ENCODE results near the gene CFAP73.

Gene CFAP73

DNA sequence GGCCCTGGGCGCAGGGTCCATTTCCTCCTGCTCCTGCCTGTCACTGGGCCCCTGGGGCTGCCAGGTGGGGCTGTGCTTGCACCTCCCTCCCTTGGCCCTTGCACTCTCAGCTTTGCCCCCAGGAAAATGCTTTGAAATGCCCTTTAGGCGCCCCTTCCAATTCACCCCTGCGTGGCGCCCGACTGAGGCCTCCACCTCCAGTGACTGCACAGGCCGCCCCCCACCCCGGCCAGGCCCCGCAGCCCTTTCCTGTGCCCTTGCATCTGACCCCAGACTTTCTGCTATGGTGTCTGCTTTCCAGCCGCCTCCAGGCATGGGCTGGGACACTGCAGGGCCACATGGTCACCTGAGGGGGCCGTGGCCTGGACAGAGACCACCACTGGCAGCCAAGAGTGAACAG, 18.3 kb downstream of the CFAP73 start:
- DNase-seq = no peak

DNA sequence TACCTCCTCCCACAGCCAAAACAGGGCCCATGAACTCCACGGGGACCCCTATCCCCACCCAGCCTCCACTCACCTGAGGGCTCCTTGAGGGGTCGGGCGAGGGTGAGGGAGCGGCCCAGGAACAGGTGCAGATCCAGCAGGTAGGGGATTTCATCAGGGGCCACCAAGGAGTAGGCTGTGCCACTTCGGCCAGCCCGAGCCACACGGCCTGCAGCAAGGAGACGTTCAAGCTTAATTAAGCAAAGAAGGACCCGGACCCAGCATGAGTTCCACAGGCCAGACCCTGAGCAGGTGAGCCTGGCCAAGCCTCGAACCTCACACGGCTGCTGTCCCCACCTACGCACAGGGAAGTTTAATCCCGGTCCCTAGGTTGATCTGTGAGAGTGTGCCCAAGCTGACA, 20.2 kb downstream of the CFAP73 start:
- DNase-seq = no peak

DNA sequence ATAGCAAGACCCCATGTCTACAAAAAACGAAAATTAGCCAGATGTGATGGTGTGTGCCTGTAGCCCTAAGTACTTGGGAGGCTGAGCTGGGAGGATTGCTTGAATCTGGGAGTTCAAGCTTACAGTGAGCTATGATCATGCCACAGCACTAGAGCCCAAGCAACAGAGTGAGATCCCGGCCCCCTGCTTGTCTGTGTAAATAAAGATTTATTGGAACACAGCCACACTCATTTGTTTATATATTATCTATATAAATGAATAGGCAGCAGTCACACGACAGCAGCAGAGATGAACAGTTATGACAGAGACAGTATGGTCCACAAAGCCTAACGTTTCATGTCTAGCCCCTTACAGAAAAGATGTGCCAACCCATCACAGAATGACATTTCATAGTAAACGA, 20.9 kb downstream of the CFAP73 start:
- no peak for DNase-seq

DNA sequence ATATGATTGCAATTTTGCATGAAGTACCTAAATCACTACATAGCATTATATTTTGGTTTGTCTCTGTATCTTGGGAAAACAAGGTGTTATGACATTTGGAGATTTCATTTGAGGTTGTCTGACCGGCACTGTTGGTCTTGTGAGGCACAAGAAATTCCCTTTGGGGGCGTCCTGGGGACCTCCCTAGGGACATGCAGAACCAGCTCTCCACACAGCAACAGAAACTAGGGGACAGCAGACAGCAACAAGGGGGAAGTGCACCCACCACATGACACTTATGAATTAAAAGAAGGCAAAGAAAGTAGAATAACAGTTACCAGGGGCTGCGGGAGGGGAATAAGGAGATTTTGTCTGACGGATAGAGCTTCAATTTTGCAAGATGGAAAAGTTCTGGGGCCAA, 21.4 kb downstream of the CFAP73 start:
- no peak for DNase-seq

DNA sequence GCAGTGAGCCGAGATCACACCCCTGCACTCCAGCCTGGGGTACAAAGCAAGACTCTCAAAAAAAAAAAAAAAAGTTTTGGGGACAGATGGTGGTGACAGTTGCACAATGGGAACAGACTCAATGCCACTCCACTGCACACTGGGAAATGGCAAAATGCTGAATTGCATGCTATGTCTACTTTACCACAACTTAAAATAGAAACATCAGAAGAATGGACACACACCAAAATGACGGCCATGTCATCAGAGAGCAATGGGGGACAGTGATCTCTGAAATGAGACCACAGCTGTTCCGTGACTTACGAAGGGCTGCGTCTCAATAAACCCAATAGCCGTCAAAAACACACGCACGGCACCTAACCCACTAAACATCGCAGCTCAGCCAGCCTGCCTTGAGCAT, 22.0 kb downstream of the CFAP73 start:
- DNase-seq = no peak

DNA sequence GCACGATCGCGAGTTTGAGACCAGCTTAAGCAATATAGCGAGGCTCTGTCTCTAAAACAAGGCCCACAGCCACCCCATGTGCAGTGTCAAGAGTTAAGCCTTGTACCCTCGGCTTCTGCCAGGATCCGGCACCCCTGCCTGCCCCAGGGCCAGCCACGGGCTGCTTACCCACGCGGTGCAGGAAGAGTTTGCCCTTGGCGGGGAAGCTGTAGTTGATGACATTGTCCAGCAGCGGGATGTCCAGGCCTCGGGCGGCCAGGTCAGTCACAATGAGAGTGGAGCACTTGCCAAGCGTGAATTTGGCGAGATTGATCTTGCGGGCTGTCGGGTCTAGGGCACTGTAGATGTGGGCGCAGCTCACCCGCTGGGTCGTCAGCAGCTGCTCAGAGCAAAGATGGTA, 22.7 kb downstream of the CFAP73 start:
- no peak for DNase-seq

DNA sequence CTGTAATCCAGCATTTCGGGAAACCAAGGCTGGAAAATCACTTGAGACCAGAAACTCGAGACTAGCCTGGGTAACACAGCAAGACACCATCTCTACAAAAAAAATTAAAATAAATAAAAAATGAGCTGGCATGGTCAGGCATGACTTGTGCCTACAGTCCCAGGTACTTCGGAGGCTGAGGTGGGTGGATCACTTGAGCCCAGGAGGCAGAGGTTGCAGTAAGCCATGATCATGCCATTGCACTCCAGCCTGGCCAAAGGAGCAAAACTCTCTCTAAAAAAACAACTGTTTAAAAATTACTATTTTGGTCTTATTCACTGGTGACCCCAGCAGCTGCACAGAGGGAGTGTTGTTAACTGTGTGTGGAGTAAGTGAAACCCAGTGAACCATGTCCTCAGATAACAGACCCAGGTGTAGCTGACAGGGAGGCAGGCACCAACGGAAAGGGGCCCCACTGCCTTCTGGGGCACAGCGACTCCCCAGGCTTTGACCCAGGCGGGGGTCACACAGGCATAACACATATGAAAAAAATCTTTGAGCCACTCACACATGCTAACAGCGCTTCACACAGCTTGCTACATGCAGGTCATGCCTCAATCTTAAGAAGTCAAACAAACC, 23.7 kb downstream of the CFAP73 start:
- DNase-seq = no peak

DNA sequence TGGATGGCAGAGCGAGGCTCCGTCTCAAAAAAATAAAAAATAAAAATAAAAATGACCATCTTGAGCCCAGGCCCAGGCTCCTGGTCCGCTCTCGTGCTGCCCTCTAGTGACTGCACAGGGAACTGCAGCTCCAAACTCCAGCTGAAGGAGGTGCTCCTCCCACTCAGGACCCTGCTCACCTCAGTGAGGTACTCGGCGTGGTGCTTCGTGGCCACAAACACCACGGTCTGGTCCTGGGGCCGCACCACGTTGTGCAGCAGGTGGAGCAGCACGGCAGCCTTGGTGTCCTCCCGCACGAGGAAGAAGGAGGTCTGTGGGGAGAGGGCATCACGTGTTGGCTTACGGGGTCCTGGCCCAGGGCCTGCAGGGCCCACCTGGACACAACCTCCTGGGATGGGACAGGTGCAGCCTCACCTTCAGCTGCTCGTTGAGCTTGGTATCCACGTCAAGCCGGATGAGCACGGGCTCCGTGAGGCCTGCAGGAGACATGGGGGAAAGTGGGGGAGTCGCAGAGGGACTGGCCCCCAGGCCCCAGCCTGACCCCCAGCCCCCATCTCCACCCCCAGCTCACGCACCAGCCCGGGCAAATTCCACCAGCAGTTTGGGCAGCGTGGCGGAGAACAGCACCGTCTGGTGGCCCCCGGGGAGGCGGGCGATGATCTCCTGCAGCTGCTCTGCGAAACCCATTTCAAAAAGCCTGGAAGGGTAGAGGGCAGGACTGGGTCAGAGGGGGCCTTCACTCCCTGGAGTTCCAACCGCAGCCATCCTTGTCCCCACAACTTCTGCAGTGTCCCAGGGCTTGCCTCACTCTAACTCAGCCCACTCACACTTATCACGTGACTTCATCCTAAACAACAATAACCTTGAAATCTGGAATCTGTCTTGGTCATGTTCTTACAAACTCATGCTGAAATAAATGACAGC, 25.2 kb downstream of the CFAP73 start:
- peak; percentile 85 for DNase-seq

DNA sequence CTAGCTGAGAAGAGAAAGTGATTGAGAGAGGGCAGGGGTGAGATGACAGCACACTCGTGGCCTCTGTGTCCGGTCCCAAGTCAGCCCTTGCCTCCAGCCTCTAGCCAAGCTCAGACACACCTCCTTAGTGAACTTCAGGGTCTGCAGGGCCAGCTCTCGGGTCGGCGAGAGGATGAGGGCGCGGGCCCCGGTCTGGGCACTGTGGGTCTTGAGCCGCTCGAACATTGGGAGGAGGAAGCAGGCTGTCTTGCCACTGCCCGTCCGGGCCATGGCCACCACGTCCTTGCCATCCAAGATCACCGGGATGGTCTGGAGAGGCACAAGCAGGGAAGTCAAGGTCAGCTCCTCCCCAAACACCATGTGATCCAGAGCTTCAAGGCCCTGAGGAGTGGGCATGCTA, 29.5 kb downstream of the CFAP73 start:
- no peak for DNase-seq

DNA sequence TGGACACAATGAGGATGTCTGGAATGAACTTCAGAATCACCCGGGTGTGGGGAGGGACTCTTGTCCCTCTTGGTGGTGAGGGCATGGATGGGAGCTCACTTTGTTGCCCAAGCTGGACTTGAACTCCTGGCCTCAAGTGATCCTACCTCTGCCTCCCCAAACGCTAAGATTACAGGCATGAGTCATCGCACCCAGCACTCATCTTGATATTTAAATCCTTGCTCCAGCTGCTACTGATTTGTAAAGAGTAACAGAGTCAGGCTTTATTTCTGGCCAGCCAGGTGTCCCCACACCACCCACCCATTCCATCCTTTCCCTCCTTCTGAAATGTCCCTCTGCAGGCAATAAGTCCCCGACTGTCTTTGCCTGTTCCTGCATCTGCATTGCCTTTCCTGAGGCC, 30.8 kb downstream of the CFAP73 start:
- no peak for DNase-seq

DNA sequence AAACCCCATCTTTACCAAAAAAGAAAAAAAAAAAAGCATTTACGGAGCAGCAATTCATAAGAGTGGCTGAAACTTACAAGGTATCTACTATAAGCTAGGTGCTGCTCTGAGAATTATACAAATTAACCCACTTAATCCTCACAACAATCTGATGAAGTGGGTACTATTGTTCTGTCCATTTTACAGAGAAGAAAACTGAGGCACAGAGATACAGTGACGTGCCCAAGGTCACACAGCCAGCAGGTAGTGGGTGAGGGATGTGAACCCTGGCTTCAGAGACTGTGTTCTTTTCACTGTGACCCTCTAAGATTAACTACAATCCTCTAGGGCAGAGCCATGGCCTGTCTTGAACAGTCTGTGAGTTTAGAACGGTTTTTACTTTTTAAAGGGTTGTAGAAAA, 32.5 kb downstream of the CFAP73 start:
- no peak for DNase-seq

DNA sequence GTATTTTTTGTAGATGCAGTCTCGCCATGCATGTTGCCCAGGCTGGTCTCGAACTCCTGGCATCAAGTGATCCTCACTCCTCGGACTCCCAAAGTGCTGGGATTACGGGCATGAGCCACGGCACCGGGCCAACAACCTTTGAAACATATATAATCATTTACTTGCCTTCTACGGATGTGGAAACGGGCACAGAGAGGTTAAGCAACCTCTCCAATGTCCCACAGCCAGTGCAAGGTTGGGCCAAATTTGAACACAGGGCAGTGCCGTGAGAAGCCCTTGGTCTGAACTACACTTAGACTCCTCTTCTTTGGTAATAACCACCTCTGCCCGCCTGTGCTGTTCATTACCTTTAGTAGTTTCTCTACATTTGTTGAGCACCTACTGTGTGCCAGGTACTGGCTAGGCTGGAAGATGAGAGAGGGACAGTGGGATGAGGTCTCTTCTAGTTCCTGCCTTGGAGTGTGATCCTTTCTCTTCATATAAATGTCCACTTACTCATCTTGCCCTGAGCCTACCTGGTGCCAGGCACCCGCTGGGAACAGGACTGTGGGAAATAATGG, 33.6 kb downstream of the CFAP73 start:
- no peak for DNase-seq

DNA sequence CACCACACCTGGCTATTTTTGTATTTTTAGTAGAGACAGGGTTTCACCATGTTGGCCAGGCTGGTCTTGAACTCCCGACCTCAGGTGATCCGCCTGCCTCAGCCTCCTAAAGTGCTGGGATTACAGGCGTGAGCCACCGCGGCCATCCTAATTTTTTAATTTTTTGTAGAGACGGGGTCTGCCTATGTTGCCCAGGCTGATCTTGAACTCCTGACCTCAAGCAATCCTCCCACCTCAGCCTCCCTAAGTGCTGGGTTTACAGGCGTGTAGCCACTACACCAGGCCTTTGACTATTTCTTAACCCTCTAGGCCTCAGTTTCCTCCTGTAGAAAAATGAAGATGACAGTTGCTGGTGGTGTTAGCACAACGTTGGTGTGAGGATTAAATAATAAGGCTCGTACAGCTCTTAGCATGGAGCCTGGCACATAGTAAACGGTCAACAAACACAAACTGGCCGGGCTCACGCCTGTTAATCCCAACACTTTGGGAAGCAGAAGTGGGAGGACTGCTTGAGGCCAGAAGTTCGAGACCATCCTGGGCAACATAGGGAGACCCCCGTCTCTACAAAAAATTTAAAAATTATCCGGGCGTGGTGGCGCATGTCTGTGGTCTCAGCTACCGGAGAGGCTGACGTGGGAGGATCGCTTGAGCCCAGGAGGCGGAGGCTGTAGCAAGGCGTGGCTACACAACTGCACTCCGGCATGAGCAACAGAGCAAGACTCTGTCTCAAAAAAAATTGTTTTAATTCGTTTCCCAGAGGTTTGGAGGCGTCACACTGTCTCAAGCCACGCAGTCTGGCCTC, 34.8 kb downstream of the CFAP73 start:
- DNase-seq = no peak

DNA sequence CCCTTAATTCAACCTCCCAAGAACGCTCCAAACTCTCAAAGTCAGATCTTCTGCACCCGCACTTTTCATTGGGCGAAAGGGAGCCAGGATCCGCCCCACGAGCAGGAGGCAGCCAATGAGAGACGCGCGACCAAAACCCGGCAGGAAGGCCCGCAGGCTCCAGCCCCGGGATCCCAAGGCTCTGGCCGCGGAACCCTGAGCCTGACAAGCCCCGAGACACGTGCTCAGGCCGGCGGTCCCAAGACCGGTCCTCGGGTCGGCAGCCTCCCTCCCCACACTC, 35.3 kb downstream of the CFAP73 start:
- peak; percentile 90 for DNase-seq

DNA sequence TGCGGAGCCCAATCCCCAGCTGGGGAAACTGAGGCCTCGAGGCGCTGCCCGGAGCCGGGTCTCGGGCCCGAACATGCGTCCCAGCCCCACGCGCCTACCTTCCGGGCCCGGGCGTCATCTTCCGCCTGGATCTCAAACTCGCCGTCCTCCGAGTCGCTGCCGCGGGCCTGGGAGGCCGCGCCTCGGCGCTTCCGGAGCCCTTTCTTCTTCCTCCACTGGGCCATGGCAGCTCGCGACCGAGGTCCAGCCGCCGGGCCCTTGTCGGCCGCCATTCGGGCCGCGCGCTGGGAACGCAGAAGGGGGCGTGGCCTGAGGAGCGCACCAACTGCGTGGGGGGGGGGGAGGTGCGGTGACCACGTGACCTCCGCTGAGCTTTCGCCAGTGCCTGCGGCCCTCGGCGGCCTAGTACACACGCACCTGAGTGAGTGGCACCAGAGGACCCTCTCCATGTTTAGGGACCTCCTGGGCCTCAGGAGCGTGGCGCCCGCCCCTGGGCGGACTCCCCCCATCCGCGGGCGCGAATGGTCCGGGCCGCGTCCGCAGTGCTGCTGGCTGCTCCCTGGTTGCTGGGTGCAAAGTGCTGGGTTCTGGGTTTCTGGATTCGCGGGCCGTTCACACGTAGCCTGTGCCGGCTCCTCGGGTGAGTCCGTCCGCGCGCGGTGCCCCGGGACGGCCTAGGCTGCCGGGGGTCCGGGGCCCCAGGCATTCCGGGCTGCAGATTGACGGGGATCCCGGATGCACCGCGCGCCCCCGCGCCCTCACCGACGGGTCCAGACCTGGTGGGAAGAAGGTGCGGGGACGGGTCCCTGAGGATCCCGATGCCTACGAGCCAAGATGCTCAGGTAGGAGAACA, 35.9 kb downstream of the CFAP73 start, which contains the start of the genes DDX54 and RITA1:
Gene DDX54, minus strand, starts transcription at position 299 of the 853 bp plus-strand sequence. Its CDS starts 27 bp downstream, at position 272.
Gene RITA1, plus strand, starts transcription at position 542 of the 853 bp plus-strand sequence. CDS start 1,026 bp downstream, outside the sequence.
- peak; percentile 82 for DNase-seq

DNA sequence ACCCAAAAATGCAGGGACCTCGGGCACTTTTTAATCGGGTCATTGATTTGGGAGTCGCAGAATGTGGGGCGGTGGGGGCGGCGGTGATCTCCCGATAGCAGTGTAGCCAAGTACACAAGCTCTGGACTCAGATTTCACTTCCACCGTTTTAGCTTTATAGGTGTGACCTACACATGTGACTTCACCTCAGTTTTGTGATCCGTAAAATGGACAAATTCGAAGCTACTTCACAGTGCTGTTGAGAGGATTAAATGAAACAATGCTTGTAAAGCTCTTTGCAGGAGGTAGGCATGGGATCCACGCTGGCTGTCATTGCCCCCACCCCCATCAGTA, 36.5 kb downstream of the CFAP73 start:
- DNase-seq = no peak

DNA sequence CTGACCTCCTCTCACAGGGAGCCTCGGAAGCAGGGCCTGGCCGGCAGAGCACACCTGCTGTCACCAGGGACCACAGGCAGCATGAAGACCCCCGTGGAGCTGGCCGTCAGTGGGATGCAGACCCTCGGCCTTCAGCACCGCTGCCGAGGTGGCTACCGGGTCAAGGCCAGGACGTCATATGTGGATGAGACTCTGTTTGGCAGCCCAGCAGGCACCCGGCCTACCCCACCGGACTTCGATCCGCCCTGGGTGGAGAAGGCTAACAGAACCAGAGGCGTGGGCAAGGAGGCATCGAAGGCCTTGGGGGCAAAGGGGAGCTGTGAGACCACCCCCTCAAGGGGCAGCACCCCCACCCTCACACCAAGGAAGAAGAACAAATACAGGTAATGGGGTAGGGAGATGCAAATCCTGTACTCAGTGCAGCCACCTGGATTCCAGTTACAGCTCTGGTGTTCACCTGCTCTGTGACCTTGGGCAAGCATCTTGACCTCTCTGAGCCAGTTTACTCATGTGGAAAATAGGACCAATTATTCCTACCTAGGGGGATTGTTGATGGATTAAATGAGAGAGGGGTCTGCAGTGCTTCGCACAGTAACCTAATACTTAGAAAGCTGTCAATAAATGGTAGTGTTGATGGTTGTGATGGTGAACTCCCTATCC, 37.3 kb downstream of the CFAP73 start:
- DNase-seq = no peak

DNA sequence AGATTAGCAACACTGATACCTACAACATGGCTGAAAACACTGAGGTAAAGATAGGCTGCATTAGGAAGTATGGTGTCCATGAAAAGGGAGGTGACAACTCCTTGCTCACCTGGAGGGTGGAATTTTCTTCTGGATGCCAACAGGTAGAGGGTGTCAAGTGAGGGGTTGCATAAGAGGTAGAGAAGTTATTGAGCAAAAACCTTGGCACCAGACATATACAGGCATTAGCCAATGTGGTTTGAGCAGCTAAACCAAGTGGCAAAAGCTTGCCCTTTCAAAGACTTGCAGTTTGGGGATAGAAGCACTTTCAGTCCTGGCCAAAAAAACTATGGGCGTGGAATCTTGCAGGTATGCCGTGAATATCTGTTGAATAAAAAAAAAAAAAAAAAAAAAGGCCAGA, 39.8 kb downstream of the CFAP73 start:
- DNase-seq = no peak

DNA sequence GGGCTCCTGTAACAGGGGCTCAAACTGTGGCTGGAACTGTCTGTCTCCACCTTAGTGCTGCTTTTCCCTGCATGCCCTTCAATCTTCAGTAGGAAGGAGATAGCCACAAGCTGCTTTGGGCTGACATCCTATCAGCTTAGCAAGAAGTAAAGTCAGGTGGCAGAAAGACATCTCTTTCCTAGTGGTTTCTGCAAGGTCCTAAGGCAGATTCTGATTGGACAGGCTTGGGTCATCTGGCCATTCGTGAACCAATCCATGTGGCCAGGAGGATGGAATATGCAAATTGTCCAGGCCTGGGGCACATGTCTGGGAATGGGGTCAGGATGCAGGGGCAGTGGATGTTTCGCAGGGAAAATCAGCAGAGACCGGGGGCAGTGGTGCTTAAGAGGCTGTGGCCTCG, 41.2 kb downstream of the CFAP73 start:
- no peak for DNase-seq

DNA sequence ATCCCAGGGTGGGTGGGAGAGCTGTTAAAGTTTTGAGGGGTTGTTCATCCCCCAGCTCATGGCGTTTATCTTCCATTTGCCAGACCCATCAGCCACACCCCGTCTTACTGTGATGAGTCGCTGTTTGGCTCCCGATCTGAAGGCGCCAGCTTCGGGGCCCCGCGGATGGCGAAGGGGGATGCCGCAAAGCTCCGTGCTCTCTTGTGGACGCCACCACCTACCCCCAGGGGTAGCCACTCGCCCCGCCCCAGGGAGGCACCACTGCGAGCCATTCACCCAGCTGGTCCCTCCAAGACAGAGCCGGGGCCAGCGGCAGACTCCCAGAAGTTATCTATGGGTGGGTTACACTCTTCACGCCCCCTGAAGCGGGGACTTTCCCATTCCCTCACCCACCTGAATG, 41.7 kb downstream of the CFAP73 start:
- no peak for DNase-seq

DNA sequence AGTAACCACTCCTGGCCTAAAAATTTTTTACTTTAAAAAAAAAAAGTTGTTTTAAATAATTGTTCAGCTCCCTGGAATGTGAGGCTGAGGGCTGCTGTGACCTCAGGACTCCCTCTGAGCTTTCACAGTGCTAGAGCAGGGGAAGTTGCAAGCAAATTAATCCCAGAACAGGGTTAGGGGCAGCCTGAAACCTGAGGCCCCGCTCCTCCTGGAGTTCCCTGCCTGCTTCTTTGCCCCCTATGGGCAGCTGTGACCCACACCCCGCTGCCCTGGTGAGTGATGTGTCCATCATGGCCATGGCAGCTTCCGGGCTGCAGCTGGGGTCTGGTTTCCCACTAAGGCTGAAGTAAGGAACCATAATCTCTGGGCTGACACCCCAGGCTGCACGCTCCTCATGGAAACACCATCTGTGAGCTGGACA, 45.5 kb downstream of the CFAP73 start:
- DNase-seq = no peak

DNA sequence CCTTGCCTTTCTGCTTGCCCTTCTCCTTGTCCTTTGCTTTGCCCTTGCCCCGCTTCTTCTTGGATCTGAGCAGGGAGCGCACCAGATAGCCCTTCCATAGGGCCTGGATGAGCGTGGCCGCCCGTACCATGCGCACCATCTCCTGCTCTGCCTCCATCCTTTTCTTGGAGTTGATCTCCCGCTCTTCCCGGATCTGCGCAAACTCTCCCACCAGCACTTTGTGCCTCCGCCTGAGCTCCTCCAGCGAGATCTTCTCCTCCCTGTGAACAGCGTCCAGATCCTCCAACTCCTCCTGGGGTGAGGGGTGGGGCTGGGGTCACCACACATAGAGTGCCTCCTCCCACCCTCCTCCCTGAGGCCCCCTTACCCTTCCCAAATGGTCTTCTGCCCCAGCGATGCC, 46.1 kb downstream of the CFAP73 start:
- no peak for DNase-seq
